ENCODE measurements around the gene RNF180.

- TF ChIP-seq SIN3A (IDR thresholded peaks at IDR 0.05; ENCODE audit: borderline replicate concordance, insufficient read depth, low read length) (no peak), REST (IDR thresholded peaks at IDR 0.05; ENCODE audit: insufficient read depth in 1 of 2, low read depth in 2 of 2, low read length in 2 of 2) (no peak), FOXP2 (optimal IDR thresholded peaks at IDR 0.05; ENCODE audit: borderline replicate concordance, extremely low read depth, extremely low read length, insufficient read depth) (no peak)
Measured at GRCh38 chr5:64323591-64323990, 157.9 kb downstream of the RNF180 start.
